Right lobe of liver (tissue), 6 donors: ENCODE measurements around the gene NCKAP5. TPM values are rescaled to one million over a fixed set of nuclear protein-coding genes. Genes with fewer than 3 reads are reported as not detected.

Experiments
- ATAC-seq, 4 donors: fragments of 200-7000 bp; cut with Tn5 transposase; one replicate each; pipeline ENCODE4 v1.9.1; 2020; ENCODE audit warnings: mild to moderate bottlenecking in 4 of 4, moderate library complexity in 4 of 4
- DNase-seq, 3 donors: peaks; one replicate each; pipeline ENCODE4 v3.0.0-alpha.2; 2020
- H3K27ac ChIP-seq, 3 donors: fragments of 200-600 bp; one replicate each; pipeline ENCODE4 v1.8.0; 2022
- H3K27me3 ChIP-seq, 2 donors: fragments of 200-600 bp; one replicate each; pipeline ENCODE4 v1.8.0; 2022
- H3K36me3 ChIP-seq, 4 donors: fragments of 200-600 bp; sonication (generic) in 1 of 4; one replicate each; pipeline versions ENCODE4 v1.5.1 to v1.8.0; 2017 to 2022; ENCODE audit warnings: control low read depth in 1 of 4
- H3K4me1 ChIP-seq, 4 donors: fragments of 200-600 bp; sonication (generic) in 1 of 4; one replicate each; pipeline versions ENCODE4 v1.5.1 to v1.8.0; 2017 to 2022; ENCODE audit warnings: control low read depth in 1 of 4
- H3K4me3 ChIP-seq, 3 donors: fragments of 200-600 bp; one replicate each; pipeline ENCODE4 v1.8.0; 2022
- H3K9me3 ChIP-seq, 4 donors: fragments of 200-600 bp; sonication (generic) in 1 of 4; one replicate each; pipeline versions ENCODE4 v1.5.1 to v1.8.0; 2017 to 2022; ENCODE audit warnings: control low read depth in 1 of 4
- POLR2A ChIP-seq: fragments of 450-650 bp; IDR thresholded peaks from one replicate; pipeline ENCODE4 v1.6.1; 2017; ENCODE audit warnings: antibody characterized with exemption, mild to moderate bottlenecking
- WGBS: methylation state at CpG from one replicate; pipeline ENCODE4 v1.1.6; 2018; ENCODE audit warnings: low coverage, low lambda C conversion rate; ENCODE audit not compliant: insufficient coverage; ENCODE audit errors: missing lambda C conversion rate; 5-methylcytosine and 5-hydroxymethylcytosine counted together
- intact Hi-C, 2 donors: fragments of 100-400 bp; cut with DNase I; formaldehyde crosslinking; loops; one replicate each; pipeline versions ENCODE4 v1.11.2 to v1.14.1; 2022
- total RNA-seq, 6 experiments: library from RNA; depleted of rRNA in 2 of 6; stranded (reverse); fragments of >200 nt in 2 of 6; fragmentation: NEBNext Ultra II Directional in 3 of 6; extraction: Animal tissue kit (Norgen Biotek cat#: 25700) in 3 of 6; gene quantifications; one replicate each; pipeline versions ENCODE4 v1.1.0 to v1.2.4, GENCODE V29; 2016 to 2023
- TF ChIP-seq, protein P1 (sequence below), 4 donors: fragments of 200-600 bp in 3 of 4; fragments of 450-650 bp in 1 of 4; IDR thresholded peaks; one replicate each; pipeline versions ENCODE4 v1.5.1 to v1.8.0; 2016 to 2022; ENCODE audit warnings: antibody characterized with exemption in 4 of 4, mild to moderate bottlenecking in 2 of 4
- donor health status: DM: no; HTN: yes; CAD: no.
- donor health status: DM: no; HTN: no; CAD: no.
- donor health status: DM: no; HTN: no; CAD: no.
- donor health status: DM: no; HTN: yes; CAD: no.
- donor health status: DM: no; HTN: yes; CAD: no.

NCKAP5 gene
- total RNA-seq, 6 experiments from 2014 or later = 3.6 to 11.7 (median 6.9) TPM

DNA sequence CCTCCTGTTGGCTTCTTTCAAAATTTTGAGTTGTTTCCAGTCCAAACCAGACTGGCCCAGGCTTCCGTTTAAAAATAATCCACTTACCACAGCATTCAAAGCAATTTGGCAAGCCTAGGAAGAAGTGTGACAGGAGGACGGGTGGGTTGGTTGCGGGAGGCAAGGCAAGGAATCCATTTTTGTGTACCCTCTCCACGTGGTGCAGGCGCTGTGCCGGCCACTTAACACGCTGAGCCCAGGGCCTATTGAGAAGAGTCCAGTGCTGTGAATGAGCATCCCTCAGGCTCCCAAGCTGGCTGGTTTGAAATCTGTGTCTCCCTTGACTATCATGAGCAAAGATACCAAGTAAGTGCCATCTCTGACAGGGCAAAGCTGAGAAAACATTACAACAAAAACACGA lies 160.9 kb downstream of the NCKAP5 start:
- WGBS = 90% methylated on average over 8 of the region's 8 CpGs
- TF ChIP-seq, protein P1, sequence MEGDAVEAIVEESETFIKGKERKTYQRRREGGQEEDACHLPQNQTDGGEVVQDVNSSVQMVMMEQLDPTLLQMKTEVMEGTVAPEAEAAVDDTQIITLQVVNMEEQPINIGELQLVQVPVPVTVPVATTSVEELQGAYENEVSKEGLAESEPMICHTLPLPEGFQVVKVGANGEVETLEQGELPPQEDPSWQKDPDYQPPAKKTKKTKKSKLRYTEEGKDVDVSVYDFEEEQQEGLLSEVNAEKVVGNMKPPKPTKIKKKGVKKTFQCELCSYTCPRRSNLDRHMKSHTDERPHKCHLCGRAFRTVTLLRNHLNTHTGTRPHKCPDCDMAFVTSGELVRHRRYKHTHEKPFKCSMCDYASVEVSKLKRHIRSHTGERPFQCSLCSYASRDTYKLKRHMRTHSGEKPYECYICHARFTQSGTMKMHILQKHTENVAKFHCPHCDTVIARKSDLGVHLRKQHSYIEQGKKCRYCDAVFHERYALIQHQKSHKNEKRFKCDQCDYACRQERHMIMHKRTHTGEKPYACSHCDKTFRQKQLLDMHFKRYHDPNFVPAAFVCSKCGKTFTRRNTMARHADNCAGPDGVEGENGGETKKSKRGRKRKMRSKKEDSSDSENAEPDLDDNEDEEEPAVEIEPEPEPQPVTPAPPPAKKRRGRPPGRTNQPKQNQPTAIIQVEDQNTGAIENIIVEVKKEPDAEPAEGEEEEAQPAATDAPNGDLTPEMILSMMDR (IDR thresholded peaks at IDR 0.05) = no peak
- TF ChIP-seq POLR2A = no peak
- no peaks in the 10 kb centered on the region for H3K36me3 ChIP-seq
- DNase-seq = no peak
- H3K27me3 ChIP-seq = no peaks in the 10 kb centered on the region
- ATAC-seq = no peak
- peaks cover 0 to 8% (median 0%) of the 10 kb centered on the region in 4 donors for H3K4me1 ChIP-seq
- no peak overlapping the region for H3K4me3 ChIP-seq
- intact Hi-C loops = no loop called here
- H3K27ac ChIP-seq = no peak overlapping the region
- no peaks in the 10 kb centered on the region for H3K9me3 ChIP-seq

DNA sequence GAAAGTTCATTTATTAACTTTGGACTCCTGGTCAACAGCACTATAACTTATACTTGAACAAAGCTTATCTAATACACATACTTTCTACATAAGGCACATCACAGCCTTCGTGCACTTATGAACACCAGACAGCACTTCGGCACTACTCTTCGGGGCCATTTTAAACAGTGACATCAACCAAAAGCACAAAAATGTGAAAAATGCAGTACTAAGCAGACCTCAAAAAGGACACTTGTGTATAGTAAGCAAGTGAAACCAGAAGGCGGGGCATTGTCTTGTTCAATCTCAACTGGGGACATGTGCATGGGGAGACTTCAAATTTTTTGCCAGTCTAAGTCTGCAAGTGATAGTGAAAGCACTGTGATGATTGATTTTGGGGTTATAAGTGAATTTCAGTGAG lies 163.0 kb downstream of the NCKAP5 start:
- intact Hi-C loops = no loop called here
- TF ChIP-seq POLR2A = no peak
- TF ChIP-seq, protein P1 (IDR thresholded peaks at IDR 0.05) = no peak
- Histone ChIP-seq H3K36me3 (no peaks in the 10 kb centered on the region), H3K27me3 (no peaks in the 10 kb centered on the region), H3K4me3 (no peak overlapping the region), H3K9me3 (no peaks in the 10 kb centered on the region), H3K27ac (no peak overlapping the region), H3K4me1 (peaks cover 0 to 8% (median 0%) of the 10 kb centered on the region in 4 donors)
- ATAC-seq = peak in 3 of 4 donors; percentile 23 to 53 (median 47)
- 43% methylated on average over 4 of the region's 4 CpGs for WGBS
- no peak for DNase-seq

DNA sequence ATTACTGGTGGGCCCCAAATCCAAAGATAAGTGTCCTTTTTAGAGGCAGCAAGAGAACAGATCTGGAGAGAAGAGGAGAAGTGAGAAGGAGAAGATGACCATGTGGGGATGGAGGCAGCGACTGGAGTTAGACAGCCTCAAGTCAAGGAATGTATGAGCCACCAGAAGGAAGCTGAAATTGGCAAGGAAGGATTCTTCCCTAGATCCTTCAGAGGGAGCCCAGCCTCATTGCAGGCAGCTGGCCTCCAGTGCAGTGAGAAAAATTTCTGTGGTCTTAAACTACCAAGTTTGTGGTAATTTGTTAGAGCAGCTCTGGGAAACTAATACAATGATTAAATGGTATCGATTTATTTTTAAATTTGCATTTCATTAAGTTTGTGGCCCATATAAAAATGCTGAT lies 167.9 kb downstream of the NCKAP5 start:
- ATAC-seq (no peak), DNase-seq (no peak)
- no peaks in the 10 kb centered on the region for H3K36me3 ChIP-seq
- no peaks in the 10 kb centered on the region for H3K27me3 ChIP-seq
- no peak for TF ChIP-seq POLR2A
- TF ChIP-seq, protein P1 (IDR thresholded peaks at IDR 0.05) = no peak
- H3K4me1 ChIP-seq = peaks cover 0 to 6% (median 0%) of the 10 kb centered on the region in 4 donors
- intact Hi-C loops = no loop called here
- no peaks in the 10 kb centered on the region for H3K9me3 ChIP-seq
- no peak overlapping the region for H3K27ac ChIP-seq
- WGBS = 92% methylated on average over 2 of the region's 2 CpGs
- no peak overlapping the region for H3K4me3 ChIP-seq

DNA sequence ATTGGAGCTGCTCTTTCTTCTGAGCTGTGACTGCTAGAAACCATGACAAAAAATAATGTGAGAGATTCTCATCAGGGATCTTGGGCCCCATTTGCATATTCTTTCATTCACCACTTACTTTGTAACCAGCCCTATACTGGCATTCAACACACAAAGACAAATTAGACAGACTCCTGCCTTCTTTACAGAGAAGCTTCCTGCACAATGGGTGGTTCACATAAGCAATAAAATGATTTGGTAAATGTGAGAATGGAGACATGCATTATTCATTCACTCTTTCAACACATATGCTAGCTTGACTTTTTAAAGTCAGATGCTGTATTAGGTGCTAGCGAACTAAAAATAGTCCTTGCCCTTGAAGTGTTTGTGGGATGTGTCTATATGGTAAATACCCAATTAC lies 174.4 kb downstream of the NCKAP5 start:
- H3K4me3 ChIP-seq = no peak overlapping the region
- no peaks in the 10 kb centered on the region for H3K36me3 ChIP-seq
- no peak overlapping the region for H3K27ac ChIP-seq
- DNase-seq (no peak), ATAC-seq (no peak)
- intact Hi-C loops = no loop called here
- no peaks in the 10 kb centered on the region for H3K4me1 ChIP-seq
- no peaks in the 10 kb centered on the region for H3K9me3 ChIP-seq
- TF ChIP-seq POLR2A = no peak
- TF ChIP-seq, protein P1 (IDR thresholded peaks at IDR 0.05) = no peak
- H3K27me3 ChIP-seq = no peaks in the 10 kb centered on the region
- WGBS = 82% methylated on average over 1 of the region's 1 CpG

DNA sequence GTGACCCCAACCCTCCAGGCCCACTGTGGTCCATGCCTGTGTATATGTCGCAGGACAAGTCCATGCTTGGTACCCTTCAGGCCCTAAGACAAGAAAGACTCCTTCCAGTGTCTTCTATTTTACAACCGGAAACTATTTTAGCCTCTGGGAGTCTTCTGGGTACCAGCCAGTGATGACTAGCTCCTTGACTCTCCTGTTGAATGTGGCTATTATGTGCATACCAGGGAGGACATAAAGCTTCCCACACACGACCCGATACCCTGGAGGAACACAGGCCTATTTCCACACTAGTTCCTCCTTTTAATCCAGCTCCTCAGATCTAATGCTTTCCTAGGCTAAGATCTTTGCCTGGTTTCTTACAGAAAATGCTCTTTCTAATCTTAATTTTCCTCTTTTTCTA lies 178.1 kb downstream of the NCKAP5 start:
- Histone ChIP-seq H3K36me3 (no peaks in the 10 kb centered on the region), H3K27me3 (no peaks in the 10 kb centered on the region), H3K9me3 (no peaks in the 10 kb centered on the region), H3K4me1 (no peaks in the 10 kb centered on the region), H3K4me3 (no peak overlapping the region), H3K27ac (no peak overlapping the region)
- TF ChIP-seq, protein P1 (IDR thresholded peaks at IDR 0.05) = no peak
- TF ChIP-seq POLR2A = no peak
- no peak for ATAC-seq
- WGBS = 96% methylated on average over 4 of the region's 4 CpGs
- no peak for DNase-seq
- intact Hi-C loops = no loop called here
